H1 (cell line): Measurements from ENCODE around the gene TGM4. TPM values are rescaled to one million over a fixed set of nuclear protein-coding genes. Genes with fewer than 3 reads are reported as not detected.

Experiments used
- CHD7 ChIP-seq: fragments of 300-600 bp; sonication (generic); IDR thresholded peaks from 2 replicates; pipeline ENCODE4 v1.7.1; 2012; ENCODE audit warnings: low read length, moderate library complexity, mild to moderate bottlenecking, inconsistent platforms; ENCODE audit not compliant: insufficient replicate concordance
- SRF ChIP-seq: IDR thresholded peaks from 2 replicates; pipeline ENCODE4 v1.6.1; 2011; ENCODE audit warnings: mild to moderate bottlenecking, low read depth, low read length, moderate library complexity
- TBP ChIP-seq: IDR thresholded peaks from 2 replicates; pipeline ENCODE4 v1.6.1; 2011; ENCODE audit warnings: low read depth, low read length, improper control_type of control experiment
- polyA plus RNA-seq, 7 experiments: library from polyadenylated mRNA; depleted of rRNA in 3 of 7; stranded (reverse) in 5 of 7; unstranded in 2 of 7; fragments of >200 nt in 5 of 7; fragments of 200-250 nt in 2 of 7; gene quantifications; 1 replicate in 5 of 7; 2 replicates in 1 of 7; 4 replicates in 1 of 7; pipeline versions ENCODE4 v1.2.1 to v1.2.3, GENCODE V29; 2011 to 2013; ENCODE audit warnings: missing spikeins in 2 of 7, mixed read lengths in 2 of 7
- total RNA-seq: library from RNA; stranded (reverse); fragmentation: NEBNext Ultra II Directional; extraction: Animal tissue kit (Norgen Biotek cat#: 25700); gene quantifications from 2 replicates; pipeline ENCODE4 v1.2.1, GENCODE V29; 2021

Gene TGM4
- total and polyA plus RNA-seq, 2 of the 8 experiments (the other 6 are each of a cell fraction or from before 2014, with no cell fraction given): 0.02 TPM; not detected in 1

DNA sequence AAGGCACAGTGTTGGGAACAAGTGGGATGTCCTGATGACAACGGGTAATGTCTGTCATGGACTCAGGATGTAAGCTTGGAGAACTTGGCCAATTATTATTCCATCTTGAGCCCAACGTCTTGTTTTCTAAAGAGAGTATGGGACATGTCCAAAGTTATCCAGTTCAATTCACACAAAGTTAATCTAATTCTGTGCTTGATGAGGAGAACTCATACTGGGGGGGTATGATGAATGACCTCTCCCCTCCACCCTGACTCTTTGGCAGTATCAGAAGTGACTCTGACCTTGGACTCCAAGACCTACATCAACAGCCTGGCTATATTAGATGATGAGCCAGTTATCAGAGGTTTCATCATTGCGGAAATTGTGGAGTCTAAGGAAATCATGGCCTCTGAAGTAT, 36.3 kb downstream of the TGM4 start (continued):
- TF ChIP-seq CHD7 (no peak), SRF (no peak), TBP (no peak)
- TF ChIP-seq, all 59 proteins: peak for 0
